ENCODE results near the gene HRH1.
"Not testable (repeated sequence)": the region's sequence is repeated elsewhere in the genome, so short reads cannot be mapped to it uniquely, and the experiment has no call there.

HRH1 gene

DNA sequence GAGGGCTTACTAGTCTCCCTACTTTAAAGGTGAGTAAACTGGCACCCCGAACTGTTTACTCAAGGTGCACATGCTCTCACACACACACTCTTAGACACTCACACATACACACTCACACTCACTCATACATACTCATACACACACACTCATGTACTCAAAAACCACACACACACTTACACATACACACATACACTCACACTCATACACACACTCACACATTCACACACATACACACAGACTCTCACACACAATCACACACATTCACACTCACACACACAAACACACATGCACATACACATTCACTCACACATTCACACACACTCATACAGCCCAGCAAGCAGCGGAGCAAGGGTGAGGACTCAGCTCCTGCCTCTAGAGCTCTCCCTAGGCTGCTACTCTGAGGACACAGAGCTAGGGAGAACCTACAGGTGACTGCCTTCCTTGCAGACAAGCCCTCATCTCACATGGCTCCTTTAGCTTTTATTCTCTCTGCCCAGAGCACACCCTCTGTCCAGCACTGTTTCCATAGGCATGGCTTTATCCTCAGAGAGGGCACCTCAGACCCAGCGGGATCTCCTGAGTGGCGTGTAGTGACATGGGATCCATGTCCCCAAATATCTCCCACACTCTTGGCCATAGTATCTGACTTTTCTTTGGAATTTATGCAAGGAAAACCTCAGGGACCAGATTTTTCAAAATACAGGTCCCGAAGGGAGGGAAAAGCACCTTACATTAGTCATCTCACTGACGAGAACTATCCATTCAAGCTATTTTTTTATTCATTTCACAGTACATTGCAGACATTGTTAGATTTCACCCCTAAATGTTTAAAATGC, 91.8 kb downstream of the HRH1 start:
- DNase-seq: no peak

DNA sequence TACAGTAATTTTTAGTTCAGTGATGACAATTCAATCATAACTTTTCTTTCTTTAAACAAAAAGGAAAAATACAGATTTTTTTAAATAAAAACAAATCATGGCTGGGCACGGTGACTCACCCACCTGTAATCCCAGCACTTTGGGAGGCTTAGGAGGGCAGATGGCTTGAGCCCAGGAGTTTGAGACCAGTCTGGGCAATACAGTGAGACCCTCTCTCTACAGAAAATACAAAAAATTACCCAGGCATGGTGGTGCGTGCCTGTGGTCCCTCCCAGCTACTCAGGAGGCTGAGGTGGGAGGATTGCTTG, 92.3 kb downstream of the HRH1 start:
- DNase-seq: no peak

DNA sequence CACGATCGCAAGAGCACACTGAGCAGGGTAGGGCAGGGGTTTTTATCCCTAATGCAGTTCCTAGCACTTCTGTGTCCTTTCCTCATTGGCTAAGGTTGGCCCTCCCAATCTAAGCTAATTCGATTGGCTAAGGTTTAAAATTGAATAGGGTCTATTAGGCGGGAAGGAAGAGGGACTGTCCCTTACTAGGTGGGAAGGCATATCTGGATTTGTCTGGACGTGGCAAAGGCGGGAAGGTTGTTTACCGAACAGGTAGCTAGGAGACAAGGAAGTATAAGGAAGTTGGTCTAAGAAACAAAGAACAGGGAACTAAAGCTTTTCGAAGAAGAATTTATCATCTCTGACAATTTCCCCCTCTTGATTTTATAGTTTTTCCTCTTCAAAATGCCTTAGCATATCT, 93.1 kb downstream of the HRH1 start:
- DNase-seq: no peak

DNA sequence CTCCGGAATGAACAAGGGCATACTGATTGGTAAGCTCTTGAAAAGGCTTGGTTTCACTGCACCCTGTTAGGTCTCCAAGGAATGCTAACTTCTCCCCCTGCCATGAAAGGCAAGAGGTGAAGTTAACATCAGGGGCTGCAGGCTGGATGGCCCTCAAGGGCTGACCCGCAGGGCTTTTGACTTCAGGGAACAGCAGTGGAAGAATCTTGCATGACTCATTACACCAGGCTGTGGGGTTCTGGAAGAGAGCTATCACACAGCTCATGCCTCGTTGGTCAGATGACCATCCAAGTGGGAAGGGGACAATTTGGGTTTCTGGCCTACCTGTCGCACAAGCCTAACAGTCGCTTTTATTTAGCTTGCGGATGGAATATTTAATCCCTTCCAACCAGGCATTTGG, 94.3 kb downstream of the HRH1 start:
- no peak for DNase-seq

DNA sequence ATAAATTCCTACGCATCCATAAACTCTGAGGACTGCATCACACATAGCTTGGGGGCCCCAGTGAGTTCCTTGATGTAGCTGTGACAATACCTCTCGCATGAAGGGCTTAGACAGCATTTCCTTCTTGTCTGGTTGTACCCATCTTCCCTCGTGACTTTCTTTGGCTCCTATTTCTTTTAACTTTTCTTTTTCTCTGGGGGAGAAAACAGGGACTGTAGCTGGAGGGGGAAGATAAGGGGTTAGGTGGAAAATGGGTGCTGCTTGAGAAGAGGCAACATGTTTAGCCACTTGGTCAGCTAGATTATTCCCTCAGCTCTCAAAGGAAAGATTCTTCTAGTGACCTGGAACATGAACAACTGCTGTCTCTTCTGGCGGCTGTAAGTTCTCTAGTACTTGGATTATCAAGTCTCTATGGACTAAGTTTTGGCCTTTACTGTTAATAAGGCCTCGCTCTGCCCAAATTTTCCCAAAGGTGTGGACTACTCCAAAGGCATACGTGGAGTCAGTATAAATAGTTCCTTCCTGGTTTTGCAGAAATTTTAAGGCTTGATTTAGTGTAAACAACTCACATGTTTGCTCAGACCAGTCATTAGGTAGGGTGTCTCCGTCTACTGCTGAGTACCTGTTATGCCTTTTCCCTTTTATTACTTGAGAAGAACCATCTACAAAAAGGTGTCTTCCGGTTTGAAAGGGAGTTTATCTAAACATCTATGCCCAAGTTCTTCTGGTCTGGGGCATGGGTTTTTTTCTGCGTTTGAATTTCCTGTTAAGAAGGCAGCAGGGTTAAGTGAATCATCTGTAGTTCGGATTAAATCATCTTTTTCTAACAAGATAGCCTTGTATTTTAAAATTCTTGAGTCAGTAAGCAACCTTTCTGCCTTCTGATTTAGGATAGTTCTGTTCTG, 96.9 kb downstream of the HRH1 start:
- DNase-seq: no peak

DNA sequence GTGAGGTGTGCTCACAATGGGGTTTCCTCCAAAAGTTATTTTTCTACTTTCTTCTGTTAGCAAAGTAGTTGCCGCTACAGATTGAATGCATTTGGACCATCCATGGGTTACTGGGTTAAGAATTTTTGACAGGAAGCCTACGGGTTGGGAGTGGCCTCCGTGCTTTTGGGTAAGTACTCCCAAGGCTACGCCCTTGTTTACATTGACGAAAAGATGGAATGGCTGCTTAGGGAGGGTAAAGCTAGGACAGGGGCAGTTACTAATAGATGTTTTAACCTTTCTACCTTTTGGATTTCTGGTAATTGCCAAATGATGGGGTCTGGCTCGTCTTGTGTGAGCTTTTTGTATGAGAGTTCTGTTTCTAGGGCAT, 97.5 kb downstream of the HRH1 start:
- DNase-seq: no peak

DNA sequence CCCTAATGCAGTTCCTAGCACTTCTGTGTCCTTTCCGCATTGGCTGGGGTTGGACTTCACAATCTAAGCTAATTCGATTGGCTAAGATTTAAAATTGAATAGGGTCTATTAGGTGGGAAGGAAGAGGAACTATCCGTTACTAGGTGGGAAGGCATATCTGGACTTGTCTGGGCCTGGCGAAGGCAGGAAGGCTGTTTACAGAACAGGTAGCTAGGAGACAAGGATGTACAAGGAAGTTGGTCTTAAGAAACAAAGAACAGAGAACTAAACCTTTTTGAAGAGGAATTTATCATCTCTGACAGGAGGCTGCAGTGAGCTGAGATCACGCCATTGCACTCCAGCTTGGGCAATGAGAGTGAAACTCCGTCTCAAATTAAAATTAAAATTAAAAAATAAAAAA, 100.6 kb downstream of the HRH1 start:
- no peak for DNase-seq

DNA sequence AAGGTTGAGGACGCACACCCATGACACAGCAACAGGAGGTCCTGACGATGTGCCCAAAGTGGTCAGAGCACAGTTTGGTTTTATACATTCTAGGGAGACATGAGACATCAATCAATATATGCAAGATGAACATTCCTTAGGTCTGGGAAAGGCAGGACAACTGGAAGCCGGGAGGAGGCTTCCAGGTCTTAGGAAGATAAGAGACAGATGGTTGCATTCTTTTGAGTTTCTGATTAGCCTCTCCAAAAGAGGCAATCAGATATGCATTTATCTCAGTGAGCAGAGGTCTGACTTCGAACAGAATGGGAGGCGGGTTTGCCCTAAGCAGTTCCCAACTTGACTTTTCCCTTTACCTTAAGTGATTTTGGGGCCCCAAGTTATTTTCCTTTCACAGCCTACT, 101.2 kb downstream of the HRH1 start:
- not testable (repeated sequence) for DNase-seq

DNA sequence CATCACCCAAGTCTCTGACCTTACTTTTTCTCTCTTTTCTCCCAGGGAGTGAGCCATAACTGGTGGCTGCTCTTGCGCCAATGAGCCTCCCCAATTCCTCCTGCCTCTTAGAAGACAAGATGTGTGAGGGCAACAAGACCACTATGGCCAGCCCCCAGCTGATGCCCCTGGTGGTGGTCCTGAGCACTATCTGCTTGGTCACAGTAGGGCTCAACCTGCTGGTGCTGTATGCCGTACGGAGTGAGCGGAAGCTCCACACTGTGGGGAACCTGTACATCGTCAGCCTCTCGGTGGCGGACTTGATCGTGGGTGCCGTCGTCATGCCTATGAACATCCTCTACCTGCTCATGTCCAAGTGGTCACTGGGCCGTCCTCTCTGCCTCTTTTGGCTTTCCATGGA, 104.7 kb downstream of the HRH1 start:
- no peak for DNase-seq

DNA sequence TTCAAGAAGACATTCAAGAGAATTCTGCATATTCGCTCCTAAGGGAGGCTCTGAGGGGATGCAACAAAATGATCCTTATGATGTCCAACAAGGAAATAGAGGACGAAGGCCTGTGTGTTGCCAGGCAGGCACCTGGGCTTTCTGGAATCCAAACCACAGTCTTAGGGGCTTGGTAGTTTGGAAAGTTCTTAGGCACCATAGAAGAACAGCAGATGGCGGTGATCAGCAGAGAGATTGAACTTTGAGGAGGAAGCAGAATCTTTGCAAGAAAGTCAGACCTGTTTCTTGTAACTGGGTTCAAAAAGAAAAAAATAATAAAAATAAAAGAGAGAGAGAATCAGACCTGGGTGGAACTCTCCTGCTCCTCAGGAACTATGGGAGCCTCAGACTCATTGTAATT, 106.2 kb downstream of the HRH1 start:
- no peak for DNase-seq

DNA sequence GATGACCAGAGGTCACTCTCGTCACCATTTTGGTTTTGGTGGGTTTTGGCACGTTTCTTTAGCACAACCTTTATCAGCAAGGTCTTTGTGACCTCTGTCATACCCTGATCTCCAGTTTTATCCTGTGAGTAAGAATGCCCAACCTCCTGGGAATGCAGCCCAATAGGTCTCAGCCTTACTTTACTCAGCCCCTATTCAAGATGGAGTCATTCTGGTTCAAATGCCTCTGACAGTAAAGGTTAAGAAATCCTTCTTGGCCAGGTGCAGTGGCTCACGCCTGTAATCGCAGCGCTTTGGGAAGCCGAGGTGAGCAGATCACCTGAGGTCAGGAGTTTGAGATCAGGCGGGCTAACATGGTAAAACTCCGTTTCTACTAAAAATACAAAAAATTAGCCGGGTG, 114.7 kb downstream of the HRH1 start:
- DNase-seq: no peak

DNA sequence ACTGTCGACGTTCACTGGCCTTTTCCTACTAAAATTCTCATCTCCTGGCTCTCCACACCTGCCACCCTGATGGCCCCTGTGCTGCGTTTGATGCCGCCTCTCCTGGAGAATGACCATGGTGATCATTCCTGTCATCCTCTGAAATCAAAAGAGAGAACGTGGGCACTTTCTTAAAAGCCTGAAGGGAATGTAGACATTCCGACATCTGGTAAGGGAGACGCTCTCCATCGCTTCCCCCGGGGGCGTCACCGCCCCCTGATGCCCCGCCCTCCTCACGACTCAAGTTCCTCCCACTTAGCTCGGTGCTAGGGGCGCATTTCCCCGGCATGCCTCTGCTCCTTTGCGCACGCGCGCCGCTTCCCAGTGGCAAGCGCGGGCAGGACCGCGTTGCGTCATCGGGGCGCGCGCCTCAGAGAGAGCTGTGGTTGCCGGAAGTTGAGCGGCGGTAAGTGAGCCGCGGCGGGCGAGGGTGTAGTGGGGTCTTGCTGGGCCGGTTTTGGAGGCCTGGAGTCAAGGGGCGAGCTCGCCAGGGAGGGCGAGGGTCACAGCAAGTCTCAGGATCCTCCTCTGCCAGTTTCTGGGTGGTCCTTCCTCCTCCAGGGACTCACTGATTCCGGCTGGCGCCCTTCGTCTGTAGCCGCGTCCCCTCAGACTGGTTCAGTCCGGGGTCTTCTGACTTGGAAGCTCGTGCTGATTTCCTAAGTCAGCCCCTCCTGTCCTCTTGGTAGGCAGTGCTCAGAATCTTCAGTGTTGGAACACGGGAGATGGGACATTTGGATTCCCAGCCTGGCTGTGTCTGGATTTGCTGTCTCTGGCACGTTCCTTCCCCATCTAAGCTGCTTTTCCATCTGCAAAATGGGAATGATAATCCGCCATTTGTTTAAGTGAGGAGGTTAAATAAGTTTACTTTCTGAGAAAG, 118.0 kb downstream of the HRH1 start, which contains the start of gene ATG7:
Gene ATG7 (plus strand): TSS at position 412 of the 919 bp plus-strand sequence. CDS start 26,299 bp downstream, outside the sequence.
- DNase-seq: peak; percentile 84

DNA sequence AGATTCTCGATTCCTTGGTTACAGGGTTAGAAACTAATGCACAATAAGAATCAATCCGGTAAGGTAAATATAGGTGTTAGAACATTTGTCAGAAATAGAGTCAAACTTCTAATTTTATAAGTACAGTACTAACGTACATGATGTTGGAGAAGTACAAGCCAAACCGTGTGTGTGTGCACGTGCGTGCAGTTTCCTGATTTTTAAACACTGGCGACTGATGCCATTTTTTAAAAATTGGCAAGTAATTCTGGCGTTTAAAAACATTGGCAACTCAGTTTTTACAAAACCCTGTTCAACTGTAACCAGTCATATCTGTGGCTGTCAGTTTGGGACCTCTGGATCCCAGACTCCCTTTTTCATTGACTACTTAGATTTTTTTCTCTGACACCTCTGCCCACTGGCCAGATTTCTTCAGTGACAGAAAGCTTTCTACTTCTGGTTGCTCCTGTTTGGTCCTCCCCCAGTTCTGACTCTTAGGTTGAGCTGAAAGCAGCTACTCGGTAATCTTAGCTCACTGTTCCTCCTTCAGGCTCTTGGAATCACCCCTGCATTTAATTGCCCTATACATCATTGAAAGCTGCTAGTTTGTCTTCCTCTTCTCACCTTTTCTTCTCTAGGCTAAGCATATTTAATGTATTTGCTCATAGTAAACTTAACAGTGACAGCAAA, 118.7 kb downstream of the HRH1 start:
- DNase-seq: no peak

DNA sequence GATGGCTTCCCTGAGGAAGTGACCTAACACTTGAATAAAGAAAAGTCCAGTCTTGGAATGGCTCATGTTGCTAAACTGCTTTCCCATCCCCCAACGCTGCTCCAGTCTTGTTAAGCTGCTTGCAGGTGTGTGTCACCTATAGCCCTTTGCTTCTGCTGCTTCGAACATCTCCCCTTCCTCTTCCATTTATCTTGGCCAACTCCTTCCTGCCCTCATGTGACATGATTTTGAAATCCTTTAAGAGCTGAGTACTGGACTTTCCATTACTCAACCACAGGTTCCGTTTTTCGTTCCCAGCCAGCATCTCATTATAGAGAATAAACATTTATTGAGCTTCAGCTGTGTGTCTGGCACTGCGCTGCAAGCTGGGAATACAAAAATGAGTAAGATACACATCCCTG, 119.6 kb downstream of the HRH1 start:
- DNase-seq: no peak

DNA sequence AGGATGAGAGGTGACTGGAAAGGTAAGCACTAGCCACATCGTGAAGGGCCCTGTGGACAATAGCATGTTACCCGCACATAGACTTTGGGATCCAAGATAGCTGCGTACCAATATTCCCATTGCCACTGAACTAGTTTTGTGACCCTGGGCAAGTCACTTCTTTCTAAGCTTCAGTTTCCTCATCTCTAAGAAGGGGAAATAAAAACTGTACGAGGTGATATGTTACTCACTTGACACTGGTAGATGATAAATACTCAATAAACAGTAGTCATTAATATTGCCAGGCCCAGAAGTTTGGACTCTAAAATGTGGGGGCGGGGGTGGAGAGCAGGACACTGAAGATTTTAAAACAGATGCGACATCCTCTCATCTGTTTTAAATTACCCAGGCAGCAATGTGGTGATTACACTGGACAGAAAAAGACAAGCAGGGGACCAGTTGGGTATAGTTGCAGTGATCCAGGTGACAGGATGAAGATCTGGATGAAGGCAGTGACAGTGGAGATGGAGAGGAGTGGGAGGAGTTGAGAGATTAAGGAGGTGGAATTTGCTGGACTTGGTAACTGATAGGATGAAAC, 120.4 kb downstream of the HRH1 start:
- DNase-seq: no peak

DNA sequence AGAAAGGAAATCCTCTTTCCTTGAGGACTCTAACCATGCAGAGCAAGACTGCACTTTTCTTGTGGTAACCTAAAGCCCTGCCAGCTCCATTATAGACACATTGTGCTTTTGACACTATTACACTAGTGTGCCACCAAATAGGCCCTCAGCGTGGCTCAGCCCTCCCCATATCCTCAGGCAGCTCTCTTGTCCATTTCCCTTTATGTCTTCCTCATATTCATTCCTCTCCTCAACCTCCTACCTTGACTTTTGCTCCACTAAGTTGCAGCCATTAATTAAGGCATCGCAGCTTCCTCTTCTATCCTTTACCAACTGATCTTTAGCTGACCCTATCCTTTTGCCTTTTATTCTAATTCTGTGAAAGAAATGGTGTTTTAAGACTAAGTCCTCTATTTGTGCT, 121.6 kb downstream of the HRH1 start:
- DNase-seq: no peak

DNA sequence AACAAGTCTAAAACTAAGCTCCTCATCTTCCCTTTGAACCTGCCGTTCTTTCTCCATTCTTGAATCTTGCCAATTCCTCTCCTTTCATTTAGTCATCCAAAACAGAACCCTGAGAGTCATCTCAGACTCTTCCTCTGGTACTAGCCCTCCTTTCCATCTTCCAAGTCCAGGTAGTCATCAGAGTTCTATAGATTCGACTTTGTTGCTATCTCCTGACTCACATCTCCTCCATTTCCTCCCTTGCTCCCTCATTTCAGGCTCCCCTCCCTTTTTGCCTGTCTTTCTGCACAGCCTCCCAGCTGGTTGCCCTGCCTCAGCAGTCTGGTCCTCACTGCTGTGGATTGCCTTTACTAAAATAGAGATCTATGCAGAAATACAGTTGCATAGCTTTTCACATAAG, 122.6 kb downstream of the HRH1 start:
- DNase-seq: no peak

DNA sequence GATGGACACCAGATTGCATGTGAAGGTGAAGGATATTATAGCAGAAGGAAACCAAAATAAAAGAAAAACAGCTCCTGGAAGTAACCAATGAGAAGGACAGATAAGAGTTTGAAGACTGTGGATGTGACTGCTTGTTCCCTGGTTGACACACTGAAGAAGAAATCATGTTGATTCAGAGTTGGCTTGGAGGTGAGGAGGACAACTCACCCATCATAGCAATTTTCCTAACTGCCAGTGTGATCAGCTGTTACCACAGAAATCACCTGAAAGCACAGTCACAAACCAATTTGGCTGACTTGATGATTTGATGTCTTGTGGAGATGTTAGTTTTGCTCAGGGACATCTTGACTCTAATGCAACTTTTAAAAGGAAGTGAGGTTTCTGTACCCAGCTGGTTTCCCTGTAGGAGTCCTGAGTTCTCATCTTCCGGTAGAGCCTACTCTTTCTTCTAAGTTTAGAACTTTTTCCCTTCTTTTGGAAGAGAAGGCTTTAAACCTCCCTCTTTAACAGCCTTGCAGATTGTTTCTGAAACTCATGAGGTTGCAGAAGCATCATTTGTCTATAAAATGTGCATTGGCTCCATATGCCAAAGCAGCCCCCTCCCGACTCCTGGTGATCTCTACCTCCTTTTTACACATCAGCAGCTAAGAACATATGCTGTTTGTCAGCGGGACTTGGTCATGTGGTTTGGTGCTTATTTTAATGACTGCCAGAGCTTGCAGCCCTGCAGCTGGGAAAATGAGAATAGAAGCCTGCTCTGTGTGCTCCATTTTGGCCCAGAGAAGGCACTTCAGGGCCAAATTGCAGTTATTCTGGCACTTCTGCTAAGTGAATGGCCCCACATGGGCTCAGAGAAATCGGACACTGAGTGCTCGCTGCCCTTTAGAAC, 128.2 kb downstream of the HRH1 start:
- no peak for DNase-seq

DNA sequence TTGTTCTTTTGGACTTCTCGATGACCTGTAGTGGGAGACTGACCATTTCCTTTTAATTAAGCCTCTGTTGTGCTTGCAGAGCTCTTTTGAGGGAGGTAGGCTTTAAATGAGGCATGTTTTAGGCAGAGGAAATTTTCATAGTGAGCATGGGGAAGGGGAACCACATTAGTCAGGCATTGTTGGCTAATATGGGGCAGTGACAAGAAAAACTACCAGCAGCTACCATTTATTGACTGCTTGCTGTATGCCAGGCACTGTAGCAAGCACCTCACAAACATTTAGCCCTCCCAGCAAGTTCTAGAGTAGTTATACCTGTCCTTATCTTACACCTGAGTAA, 128.8 kb downstream of the HRH1 start:
- DNase-seq: no peak

DNA sequence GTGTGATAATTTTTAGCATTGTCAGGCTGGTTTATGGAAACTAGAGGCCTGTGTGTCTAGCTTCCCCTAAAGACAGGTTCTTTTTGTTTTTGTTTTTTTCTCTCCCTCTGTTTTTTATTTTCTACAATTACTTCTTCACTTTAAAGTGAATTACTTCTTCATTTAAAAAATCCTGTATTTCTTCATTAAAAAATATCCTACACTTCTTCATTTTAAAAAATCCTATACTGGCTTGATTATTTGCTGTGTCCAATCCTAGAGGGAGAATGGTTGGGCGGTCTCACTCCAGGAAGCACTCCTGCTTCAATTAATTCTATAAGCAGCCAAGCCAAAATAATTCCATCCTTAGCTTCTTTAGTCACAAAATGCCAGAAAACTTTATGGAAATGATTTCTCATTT, 129.7 kb downstream of the HRH1 start:
- DNase-seq: no peak

DNA sequence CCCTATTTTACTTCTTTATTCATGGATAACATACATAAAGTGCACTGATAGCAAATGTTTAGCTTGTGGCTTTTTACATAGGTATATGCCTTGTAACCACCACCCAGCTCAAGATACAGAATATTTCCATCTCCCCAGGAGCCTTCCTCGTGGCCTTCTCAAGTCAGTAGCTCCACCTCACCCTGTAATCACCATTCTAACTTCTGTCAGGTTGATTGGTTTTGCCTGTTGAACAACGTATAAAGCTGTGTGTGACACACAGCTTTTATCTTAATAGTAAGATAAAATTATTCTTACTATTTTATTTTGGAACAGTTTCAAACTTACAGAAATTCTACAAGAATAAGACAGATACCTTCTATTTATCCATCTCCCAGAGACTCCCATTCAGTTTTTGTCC, 131.2 kb downstream of the HRH1 start:
- no peak for DNase-seq

Data from NCI-H1092 (cell line).